Mucosa of rectum (tissue), 2 donors: ENCODE data around the gene ANXA1.
A peak's percentile ranks its signal among the peaks of the same experiment; 100 is the strongest.
"Not testable (repeated sequence)": the region's sequence is repeated elsewhere in the genome, so short reads cannot be mapped to it uniquely, and the experiment has no call there.

Source experiments
- H3K27ac ChIP-seq, 2 donors: one replicate each; pipeline ENCODE4 v1.7.0; 2013; ENCODE audit warnings: inconsistent platforms in 2 of 2, low read depth in 2 of 2, low read length in 2 of 2
- H3K27me3 ChIP-seq, 2 donors: one replicate each; pipeline ENCODE4 v1.7.0; 2013; ENCODE audit warnings: low read length in 2 of 2; ENCODE audit not compliant: control insufficient read depth in 2 of 2, insufficient read depth in 2 of 2
- H3K36me3 ChIP-seq, 2 donors: one replicate each; pipeline ENCODE4 v1.7.0; 2013; ENCODE audit warnings: low read length in 2 of 2; ENCODE audit not compliant: control insufficient read depth in 2 of 2, insufficient read depth in 2 of 2
- H3K4me1 ChIP-seq, 2 donors: one replicate each; pipeline ENCODE4 v1.7.0; 2013; ENCODE audit warnings: low read length in 2 of 2, mild to moderate bottlenecking in 1 of 2; ENCODE audit not compliant: control insufficient read depth in 2 of 2, insufficient read depth in 2 of 2
- H3K4me3 ChIP-seq, 2 donors: one replicate each; pipeline ENCODE4 v1.7.0; 2013; ENCODE audit warnings: low read length in 2 of 2
- H3K9ac ChIP-seq, 2 donors: one replicate each; pipeline ENCODE4 v1.7.0; 2013; ENCODE audit warnings: low read length in 2 of 2, low read depth in 1 of 2, mild to moderate bottlenecking in 1 of 2
- H3K9me3 ChIP-seq, 2 donors: one replicate each; pipeline ENCODE4 v1.7.0; 2013; ENCODE audit warnings: low read length in 2 of 2; ENCODE audit not compliant: control insufficient read depth in 2 of 2
- donor health status: healthy.
- donor health status: Normal muscosa, but diverticular disease.

The ANXA1 gene

GRCh38 chr9:73151653-73152542 is at the start of gene ANXA1:
ANXA1 (plus strand) TSS chr9:73151865; CDS start chr9:73158536, 6,671 bp downstream.
- no peaks in the 10 kb centered on the region for H3K27me3 ChIP-seq
- H3K4me1 ChIP-seq: peaks cover 4 to 7% of the 10 kb centered on the region in 2 donors
- no peaks in the 10 kb centered on the region for H3K9me3 ChIP-seq
- H3K4me3 ChIP-seq: peak within 1 kb of the TSS; percentile 53 to 74
- H3K27ac ChIP-seq: peak within 1 kb of the TSS; percentile 46 to 69
- no peaks in the 10 kb centered on the region for H3K36me3 ChIP-seq
- H3K9ac ChIP-seq: peak within 1 kb of the TSS; percentile 49 to 50

GRCh38 chr9:73104342-73104741 is 47.3 kb upstream of the ANXA1 start:
- no peaks in the 10 kb centered on the region for H3K27me3 ChIP-seq
- no peak overlapping the region for H3K4me3 ChIP-seq
- H3K27ac ChIP-seq: no peak overlapping the region
- H3K36me3 ChIP-seq: no peaks in the 10 kb centered on the region
- no peaks in the 10 kb centered on the region for H3K4me1 ChIP-seq
- no peak overlapping the region for H3K9ac ChIP-seq
- H3K9me3 ChIP-seq: no peaks in the 10 kb centered on the region

GRCh38 chr9:73104921-73105320 is 46.7 kb upstream of the ANXA1 start:
- Histone ChIP-seq H3K9ac (no peak overlapping the region), H3K4me1 (no peaks in the 10 kb centered on the region), H3K27me3 (no peaks in the 10 kb centered on the region), H3K36me3 (no peaks in the 10 kb centered on the region), H3K4me3 (no peak overlapping the region), H3K9me3 (no peaks in the 10 kb centered on the region), H3K27ac (no peak overlapping the region)

- H3K9ac ChIP-seq, H3K9me3 ChIP-seq, H3K36me3 ChIP-seq, H3K27ac ChIP-seq, H3K4me3 ChIP-seq, H3K27me3 ChIP-seq, H3K4me1 ChIP-seq: not testable (repeated sequence)
These were observed 44.1 kb upstream of the ANXA1 start for GRCh38 chr9:73107489-73108069.

- H3K9ac ChIP-seq: no peak overlapping the region
- H3K4me1 ChIP-seq: no peaks in the 10 kb centered on the region
- no peaks in the 10 kb centered on the region for H3K27me3 ChIP-seq
- no peak overlapping the region for H3K27ac ChIP-seq
- H3K4me3 ChIP-seq: no peak overlapping the region
- H3K36me3 ChIP-seq: no peaks in the 10 kb centered on the region
- H3K9me3 ChIP-seq: no peaks in the 10 kb centered on the region
These were observed 37.6 kb upstream of the ANXA1 start for GRCh38 chr9:73114058-73114457.

GRCh38 chr9:73114958-73115357 is 36.7 kb upstream of the ANXA1 start:
- H3K27ac ChIP-seq: no peak overlapping the region

GRCh38 chr9:73116031-73116430 is 35.6 kb upstream of the ANXA1 start:
- no peaks in the 10 kb centered on the region for H3K36me3 ChIP-seq
- no peaks in the 10 kb centered on the region for H3K4me1 ChIP-seq
- no peak overlapping the region for H3K9ac ChIP-seq
- no peak overlapping the region for H3K4me3 ChIP-seq
- no peak overlapping the region for H3K27ac ChIP-seq
- no peaks in the 10 kb centered on the region for H3K9me3 ChIP-seq
- no peaks in the 10 kb centered on the region for H3K27me3 ChIP-seq

More at GRCh38 chr9:73114958-73115357, 36.7 kb upstream of the ANXA1 start:
- no peaks in the 10 kb centered on the region for H3K36me3 ChIP-seq
- H3K9me3 ChIP-seq: no peaks in the 10 kb centered on the region
- no peak overlapping the region for H3K9ac ChIP-seq
- H3K27me3 ChIP-seq: no peaks in the 10 kb centered on the region
- no peaks in the 10 kb centered on the region for H3K4me1 ChIP-seq
- H3K4me3 ChIP-seq: no peak overlapping the region

- no peaks in the 10 kb centered on the region for H3K9me3 ChIP-seq
These were observed 34.8 kb upstream of the ANXA1 start for GRCh38 chr9:73116880-73117279.

GRCh38 chr9:73118286-73118685 is 33.4 kb upstream of the ANXA1 start:
- Histone ChIP-seq H3K9me3 (no peaks in the 10 kb centered on the region), H3K27me3 (no peaks in the 10 kb centered on the region), H3K9ac (no peak overlapping the region), H3K36me3 (no peaks in the 10 kb centered on the region), H3K27ac (no peak overlapping the region), H3K4me3 (no peak overlapping the region), H3K4me1 (no peaks in the 10 kb centered on the region)

More at GRCh38 chr9:73116880-73117279, 34.8 kb upstream of the ANXA1 start:
- Histone ChIP-seq H3K27ac (no peak overlapping the region), H3K9ac (no peak overlapping the region), H3K4me1 (no peaks in the 10 kb centered on the region), H3K4me3 (no peak overlapping the region), H3K36me3 (no peaks in the 10 kb centered on the region), H3K27me3 (no peaks in the 10 kb centered on the region)

GRCh38 chr9:73118898-73119554 is 32.6 kb upstream of the ANXA1 start:
- Histone ChIP-seq H3K4me3 (no peak overlapping the region), H3K27me3 (no peaks in the 10 kb centered on the region), H3K27ac (no peak overlapping the region), H3K9me3 (no peaks in the 10 kb centered on the region), H3K36me3 (no peaks in the 10 kb centered on the region), H3K4me1 (no peaks in the 10 kb centered on the region), H3K9ac (no peak overlapping the region)
